Activated CD4-positive, alpha-beta T cell treated with anti-CD3 and anti-CD28 coated beads for 4 hours (primary cell): ENCODE data around the gene MARK1.
"Not testable (repeated sequence)": the region's sequence is repeated elsewhere in the genome, so short reads cannot be mapped to it uniquely, and the experiment has no call there.

Experiments
- DNase-seq, 2 donors: peaks; one replicate each; pipeline ENCODE4 v3.0.0-alpha.2; 2020

The MARK1 gene

DNA sequence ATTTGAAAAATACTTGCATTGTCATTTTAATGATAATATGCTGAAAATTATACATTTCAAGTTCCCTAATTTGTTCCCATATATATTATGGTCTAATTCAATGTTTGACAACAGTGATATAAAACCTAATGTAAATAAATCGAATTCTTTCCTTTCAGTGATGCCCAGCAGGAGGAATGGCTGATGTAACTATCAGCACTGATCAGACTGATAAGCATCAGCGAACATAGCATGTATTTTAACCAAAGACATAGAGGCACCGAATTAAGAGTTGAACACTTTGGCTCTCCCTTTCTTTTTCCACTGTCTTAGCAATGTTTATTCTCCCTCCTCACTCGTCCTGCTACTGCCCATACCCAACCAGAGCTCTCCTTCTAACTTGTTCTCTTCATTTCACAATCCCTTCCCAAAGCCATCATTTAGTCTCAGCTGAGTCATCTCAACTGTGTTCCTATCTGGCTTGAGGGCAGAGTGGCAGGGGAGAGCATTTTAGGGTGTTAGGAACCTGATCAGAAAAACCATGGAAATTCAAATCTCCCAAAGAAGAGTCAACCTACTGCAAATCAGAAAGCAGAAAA, 103.4 kb downstream of the MARK1 start:
- no peak for DNase-seq

DNA sequence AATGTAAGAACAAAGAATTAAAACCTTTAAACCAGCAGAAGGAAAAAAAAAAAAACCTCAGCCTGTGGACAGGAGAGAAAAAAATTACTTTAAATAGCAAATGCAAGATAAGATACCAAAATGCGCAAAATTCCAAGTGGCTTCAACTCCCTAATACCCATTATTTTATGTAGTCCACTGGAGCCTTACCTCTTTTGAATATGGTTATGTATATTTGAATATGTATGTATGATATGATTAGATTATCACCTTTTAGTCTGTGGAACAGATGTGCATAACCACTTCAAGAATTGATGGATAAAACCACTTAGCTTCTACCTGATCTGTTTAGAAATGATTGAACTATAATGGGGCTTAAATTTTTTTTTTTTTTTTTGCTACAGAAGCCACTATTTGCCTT, 109.8 kb downstream of the MARK1 start:
- no peak for DNase-seq

DNA sequence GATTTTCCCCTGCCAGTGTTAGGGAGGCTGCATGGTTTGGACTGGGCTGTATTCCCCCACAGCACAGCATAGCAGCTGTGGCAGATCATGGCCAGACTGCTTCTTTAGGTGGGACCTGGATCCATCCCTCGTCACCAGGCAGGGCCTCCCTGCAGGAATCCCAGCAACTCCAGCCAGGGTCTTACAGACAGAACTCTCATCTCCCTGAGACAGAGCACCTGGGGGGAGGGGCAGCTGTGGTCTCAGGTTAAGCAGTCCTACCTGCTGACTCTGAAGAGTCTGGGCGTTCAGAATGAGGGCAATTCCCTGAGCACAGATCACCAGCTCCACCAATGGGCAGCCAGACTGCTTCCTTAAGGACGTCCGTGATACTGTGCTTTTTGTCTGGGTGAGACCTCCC, 114.3 kb downstream of the MARK1 start:
- DNase-seq, result no peak

DNA sequence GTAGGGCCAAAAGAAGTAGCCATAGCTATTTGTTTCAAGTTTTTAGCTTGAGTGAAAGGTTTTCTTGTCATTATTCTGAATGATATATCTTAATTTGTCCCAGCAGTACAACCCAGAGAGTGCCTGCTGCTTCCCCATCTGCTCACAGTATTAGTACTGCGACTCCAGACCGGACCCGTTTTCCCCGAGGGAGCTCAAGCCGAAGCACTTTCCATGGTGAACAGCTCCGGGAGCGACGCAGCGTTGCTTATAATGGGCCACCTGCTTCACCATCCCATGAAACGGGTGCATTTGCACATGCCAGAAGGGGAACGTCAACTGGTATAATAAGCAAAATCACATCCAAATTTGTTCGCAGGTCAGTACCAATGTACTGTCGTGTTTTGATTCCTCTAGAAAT, 125.1 kb downstream of the MARK1 start:
- no peak for DNase-seq

DNA sequence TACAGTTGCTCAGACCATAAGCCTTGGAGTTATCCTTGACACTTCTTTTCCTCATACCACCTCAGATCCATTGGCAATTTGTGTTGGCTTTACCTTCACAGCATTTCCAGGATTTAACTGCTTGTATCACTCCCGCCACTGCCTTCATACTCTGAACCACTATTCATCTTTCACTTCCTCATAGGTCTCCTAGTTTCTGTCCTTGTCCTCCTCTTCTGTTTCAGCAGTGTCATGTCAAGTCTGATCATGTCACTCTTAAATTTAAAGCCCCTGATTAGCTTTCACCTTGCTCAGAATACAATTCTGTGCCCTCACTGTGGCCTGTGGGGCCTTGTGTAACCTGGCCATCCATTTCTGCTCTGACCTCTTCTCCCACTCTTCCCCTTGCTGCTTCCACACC, 127.6 kb downstream of the MARK1 start:
- no peak for DNase-seq

DNA sequence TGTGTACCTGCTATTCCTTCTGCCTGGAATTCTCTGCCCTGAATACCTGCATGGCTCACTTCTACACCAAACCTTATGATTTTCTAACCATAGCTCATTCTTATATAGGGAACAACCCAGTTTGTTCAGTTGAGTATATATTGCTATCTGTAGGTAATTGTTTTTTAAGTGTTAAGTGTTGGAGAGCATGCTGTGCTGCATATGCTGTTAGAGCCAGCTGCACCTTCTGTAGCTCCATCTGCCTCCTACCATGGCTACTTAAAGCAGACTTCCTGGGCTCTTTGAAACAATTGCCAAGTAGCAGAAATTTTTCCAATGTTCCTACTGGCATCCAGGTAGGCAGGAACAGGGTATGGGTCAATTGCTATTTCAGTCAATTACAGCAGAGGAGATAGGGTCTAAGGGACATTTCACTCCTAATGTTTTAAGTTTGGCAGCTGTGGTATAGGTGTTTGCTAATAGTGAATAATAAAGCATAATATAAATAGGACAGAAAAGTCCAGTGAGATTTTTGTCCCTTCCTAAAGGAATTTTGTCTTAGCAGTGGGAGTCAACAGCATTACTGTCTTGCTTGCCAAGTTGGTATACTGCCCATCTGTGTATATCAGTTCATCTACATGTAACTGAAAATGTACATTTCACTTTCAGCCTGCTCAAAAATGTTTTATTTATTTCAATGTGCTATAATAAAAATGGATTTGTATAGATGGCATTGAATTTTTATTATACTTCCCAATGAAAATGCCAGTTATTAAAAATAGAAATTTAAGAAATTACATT, 128.2 kb downstream of the MARK1 start:
- DNase-seq, result no peak

DNA sequence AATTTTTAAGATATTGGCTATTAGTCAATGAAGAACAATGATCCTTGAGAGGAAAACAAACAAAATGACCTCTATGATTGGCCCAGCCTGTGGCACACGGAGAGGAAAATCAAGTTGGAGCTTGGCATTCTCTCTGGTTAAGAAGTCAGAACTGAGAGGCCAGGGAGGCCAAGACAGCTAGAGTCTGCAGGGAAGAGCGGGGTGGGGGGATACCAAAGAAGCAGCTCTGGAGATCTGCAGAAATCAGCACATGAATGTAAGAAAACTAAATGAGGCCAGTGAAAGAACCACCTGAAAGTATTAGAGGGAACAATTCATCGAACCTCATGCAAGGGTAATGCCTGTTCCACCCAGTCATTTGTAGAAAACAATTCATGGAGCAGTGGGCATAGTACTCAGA, 138.4 kb downstream of the MARK1 start:
- no peak for DNase-seq

DNA sequence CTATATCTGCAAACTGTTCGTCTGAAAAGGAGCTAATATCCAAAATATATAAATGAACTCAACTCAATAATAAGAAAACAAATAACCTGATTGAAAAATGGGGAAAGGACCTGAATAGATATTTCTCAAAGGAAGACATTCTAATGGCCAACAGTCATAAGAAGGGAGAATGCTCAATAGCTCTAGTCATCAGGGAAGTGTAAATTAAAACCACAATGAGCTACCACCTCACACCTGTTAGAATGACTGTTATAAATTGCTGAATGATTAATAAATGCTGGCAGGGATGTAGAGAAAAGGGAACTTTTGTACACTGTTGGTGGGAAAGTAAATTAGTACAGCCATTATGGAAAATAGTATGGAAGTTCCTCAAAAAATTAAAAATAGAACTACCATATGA, 141.1 kb downstream of the MARK1 start:
- DNase-seq, result no peak

DNA sequence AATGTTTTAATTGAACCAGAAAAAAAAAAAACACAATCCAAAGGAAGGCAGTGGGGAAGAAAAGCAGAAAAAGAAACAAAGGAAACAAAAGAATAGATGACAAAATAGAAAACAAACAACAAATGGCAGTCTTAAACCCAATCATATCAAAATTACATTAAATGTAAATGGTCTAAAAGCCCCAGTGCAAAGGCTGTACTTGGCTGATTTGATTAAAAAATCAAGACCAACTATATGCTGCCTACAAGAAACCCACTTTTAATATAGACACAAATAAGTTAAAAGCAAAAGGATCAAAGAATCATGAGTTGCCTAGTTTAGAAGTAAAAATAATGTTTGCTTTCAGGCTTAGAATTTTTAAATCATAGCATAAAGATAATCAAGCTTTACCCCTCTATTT, 142.4 kb downstream of the MARK1 start:
- no peak for DNase-seq

DNA sequence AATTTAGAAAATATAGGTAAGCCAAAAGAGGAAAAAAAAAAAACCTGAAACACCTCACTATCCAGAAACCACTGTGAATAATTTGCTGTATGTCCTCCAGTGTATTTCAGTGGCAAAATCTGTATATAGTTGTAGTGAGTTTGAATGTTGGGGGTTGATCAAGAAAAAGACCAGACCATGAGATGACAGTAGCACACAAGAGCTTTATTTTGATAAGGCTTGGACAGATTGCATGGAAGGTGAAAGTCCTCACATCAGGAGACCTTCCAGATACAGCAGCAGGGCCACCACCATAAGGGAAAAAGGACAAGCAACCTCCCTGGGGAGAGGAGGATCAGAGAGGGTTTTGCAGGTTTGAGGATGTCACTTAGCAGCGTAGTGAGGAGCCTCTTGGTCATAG, 146.0 kb downstream of the MARK1 start:
- DNase-seq, result no peak

DNA sequence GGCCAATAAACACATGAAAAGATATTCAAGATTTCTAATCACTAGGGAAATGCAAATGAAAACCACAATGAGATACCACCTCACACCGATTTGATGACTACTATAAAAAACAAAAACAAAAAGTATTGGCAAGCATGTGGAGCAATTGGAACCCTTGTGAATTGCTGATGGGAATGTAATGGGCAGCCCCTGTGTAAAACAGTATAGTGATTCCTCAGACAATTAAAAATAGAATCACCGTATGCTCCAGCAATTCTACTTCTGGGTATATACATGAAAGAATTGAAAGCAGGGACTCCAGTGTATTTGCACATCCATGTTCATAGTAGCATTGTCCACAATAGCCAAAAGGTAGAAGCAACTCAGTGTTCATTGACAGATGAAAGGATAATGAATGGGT, 149.3 kb downstream of the MARK1 start:
- no peak for DNase-seq

DNA sequence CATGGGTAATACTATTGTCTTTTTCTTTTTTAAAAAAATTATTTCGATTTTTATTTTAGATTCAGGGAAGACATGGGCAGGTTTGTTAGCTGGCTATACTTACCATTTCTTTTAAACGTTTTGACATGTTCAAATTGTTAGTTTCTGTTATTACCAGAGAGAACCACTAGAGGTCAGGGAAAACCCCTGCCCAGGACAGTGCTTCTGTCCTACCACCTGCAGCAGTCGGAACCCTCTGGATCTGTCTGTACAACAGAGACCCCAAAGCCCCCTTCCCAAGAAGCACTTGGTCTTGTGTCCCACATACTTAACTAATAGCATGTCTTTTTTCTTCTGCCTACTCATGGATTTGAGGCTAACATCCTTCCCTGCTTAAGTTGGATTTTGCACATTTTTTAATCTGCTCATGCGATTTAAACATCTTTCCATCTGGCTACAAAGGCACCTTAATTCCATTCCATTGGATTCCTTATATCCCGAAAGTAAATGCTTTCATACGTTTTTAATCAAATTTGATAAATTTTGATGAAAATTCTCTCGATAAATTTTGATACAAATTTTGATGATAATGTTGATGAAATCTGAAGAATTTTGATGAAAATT, 152.2 kb downstream of the MARK1 start:
- peak; percentile 4 to 12 for DNase-seq

DNA sequence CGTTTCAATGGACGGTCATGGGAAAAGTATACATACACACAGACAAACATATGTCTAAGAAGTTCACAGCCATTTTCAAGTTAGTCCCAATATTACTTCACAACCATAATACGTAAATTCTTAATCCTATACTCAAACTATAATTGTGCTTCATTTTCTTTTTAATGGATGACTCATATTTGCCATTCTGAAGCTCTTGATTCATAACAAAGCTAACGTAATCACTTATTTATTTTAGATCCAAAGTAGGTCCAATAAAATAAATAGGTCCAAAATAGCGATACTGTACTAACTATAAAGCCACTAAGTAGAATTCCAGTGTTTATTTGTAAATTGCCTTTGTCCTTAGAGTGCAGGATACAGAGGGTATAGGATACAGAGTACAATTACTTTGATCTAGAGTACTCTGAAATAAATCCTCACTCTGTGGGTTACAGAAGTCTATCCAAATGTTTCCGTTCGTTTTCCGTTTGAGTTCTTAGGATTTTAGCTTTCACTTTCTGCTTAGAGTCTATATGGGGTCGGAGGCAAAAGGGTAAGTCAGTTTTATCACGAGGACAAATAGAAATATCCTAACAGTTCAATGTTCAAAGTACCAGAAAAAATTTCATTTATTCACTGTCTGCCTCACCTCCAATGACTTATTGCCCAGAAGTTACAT, 153.4 kb downstream of the MARK1 start:
- no peak for DNase-seq

DNA sequence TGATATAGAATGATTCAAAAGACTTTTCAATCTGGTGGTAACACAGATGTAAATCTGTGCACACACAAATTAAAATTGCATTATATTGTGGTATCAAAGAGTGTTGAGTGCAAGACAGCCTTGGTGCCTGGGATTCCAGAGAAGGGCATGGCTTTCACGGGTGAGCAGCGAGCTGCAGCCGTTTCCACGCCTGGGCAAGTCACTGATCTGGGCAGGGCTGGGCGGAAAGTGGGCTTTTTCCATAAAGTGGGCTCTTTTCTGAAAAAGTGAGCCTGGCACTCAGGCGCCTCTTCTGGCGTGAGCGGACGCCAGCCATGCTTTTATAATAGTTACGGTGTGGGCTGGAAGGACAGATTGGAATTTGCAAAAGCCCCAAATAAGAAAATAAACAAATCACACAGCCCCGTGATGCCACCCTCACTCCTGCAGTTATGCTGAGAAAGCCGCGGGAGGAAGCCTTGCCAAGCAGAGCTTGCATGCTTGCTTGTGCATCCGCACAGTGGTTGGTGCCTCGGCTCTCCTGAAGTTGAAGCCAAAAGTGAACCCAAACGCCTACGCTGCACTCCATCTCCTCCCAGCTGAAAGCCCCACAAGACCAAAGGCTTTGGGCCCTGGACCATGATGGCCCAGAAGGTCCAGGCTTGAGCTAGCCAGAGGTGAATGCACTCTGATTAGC, 155.1 kb downstream of the MARK1 start:
- DNase-seq, result no peak

DNA sequence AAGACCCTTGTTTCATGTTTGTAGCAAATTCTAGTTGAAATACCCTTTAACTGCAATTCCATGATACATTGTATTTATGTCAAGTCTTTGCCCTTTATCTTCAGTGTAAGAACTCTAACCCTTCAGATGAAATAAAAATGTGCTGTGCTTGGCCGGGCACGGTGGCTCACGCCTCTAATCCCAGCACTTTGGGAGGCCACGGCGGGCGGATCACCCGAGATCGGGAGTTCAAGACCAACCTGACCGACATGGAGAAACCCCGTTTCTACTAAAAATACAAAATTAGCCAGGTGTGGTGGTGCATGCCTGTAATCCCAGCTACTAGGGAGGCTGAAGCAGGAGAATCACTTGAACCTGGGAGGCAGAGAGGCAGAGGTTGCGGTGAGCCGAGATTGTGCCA, 155.8 kb downstream of the MARK1 start:
- not testable (repeated sequence) for DNase-seq

DNA sequence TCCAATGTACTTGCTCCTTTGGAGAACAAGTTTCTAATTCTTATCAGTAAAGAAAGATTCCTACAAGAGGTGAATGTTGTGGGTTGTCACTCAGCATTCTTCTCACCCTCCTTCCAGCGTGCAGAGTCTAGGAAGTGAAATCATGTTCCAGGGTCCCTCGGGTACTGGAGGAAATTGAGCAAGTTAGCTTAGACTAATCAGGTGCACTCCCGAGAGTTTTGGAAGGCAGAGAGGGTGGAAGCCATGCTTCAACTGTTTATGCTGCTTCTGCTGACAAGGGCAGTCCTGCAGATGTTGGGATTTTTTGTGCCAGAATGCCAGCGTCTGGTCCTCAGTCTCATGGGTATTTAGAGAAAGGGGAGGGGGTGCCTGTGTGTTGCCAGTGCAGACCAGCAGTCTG, 157.0 kb downstream of the MARK1 start:
- DNase-seq, result no peak

DNA sequence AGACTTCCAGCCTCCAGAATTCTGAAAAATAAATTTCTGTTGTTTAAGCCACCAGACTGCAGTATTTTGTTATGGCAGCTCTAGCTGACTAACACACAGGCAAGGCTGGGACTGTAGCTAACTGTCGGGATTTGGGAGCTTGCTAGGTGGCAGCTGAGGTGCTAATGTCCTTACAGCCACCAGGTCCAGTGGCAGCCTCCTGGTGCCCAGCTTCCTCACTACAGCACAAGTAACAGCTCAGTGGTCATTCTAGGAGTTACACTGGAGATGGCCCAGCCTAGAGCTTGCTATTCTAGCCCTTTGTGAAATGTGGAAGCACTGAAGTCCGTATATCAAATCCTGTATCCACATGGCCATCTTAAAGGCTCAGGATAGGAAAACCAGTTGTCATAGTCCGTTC, 157.9 kb downstream of the MARK1 start:
- no peak for DNase-seq

DNA sequence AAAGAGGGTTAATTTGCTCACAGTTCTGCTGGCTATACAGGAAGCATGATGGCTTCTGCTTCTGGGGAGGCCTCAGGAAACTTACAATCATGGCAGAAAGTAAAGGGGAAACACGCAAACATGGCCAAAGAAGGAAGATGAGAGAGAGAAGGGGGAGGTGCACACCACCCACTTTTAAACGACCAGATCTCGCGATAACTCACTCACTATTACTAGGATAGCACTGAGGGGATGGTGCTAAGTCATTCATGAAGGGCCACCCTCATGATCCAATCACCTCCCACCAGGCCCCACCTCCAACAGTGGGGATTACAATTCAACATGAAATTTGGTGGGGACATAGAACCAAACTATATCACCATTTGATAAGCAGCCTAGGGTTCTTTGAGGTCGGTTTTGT, 159.9 kb downstream of the MARK1 start:
- no peak for DNase-seq

DNA sequence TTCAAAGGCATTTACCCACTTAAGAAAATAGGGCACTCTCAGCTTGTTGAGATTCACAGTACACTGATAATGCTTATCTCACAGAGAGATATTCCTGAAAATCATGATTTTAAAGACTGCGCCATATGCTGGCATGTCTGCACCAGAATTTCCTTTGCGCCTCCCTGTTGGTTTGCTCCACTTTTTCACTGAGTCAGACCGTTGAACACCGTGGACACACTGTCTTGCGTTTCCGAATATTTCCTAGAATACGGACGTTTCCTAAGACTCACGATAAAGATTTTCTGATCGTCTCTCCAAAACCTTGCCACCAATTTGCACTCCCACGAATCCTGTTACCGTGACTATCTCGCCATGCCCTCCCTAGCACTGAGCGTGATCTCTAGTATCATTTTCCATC, 161.7 kb downstream of the MARK1 start:
- DNase-seq, result no peak

DNA sequence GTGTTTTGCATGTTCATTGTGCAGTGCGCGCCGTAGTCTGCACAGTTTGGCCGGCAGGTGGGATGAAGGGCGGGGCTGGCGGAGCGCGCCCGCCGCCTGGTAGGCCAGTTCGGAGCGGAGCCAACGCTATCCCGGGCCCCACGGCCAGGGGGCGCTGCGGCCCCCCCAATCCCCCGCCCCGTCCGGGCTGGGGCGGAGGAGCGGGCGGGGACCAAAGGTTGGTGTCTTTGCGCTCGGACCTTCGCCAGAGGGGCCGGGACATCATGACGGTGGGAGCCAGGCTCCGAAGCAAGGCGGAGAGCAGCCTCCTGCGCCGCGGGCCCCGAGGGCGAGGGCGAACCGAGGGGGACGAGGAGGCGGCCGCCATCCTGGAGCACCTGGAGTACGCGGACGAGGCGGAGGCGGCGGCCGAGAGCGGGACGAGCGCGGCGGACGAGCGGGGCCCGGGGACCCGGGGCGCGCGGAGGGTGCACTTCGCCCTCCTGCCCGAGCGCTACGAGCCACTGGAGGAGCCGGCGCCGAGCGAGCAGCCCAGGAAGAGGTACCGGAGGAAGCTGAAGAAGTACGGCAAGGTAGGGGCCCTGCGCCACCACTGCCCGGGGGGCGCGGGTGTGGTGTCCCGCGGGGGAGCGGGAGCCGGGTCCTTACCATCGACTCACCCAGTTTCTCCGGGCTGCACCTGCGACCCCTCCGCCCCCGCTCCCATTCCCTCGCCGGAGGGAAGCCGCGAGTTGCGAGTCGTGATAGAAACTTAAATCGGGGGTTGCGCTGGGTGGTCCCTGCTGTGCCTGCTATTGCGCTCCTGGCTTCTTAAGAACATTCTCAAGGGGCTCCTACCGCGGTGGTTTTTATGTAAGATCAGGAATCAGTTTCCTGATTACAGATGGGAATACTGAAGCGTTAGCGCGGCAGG, 162.5 kb downstream of the MARK1 start, which contains the start of gene C1orf115:
Gene C1orf115, plus strand, starts transcription at position 224 of the 913 bp plus-strand sequence. Its CDS starts 40 bp downstream, at position 264.
- peak; percentile 56 to 65 for DNase-seq

DNA sequence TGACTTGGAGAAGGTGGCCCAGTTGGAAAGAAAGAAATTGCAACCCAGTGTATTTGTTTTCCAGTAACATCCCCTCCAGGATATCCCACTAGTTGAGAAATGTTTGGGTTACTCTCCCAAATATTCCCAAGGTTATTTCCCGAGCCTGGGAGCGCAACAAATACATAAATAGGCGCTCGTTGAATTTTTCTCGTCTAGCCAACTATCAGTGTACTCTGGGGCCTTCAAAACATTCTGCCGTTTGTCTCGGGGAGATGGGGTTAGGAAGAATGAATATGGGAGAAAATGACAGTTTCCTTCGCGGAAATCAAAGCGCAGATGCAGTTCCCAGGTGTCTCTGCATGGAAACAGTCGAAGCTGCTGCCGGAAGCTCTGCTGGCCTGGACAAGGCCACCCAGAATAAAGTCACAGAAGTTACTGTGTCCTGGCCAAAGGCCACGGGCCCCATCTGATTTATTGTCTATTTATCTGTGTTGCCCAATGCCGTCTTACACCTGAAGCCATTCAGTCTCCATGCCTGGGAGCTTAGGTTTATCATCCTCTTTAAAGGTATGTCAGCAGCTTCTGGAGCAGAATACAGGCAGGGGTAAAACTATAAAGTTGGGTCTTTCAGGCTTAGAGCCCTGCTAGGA, 163.2 kb downstream of the MARK1 start:
- no peak for DNase-seq
